Activated gamma-delta T cell (primary cell): ENCODE measurements around the gene FGF1.

Experiments used
- DNase-seq: peaks from one replicate; lab custom pipeline; 2025; lab: John Stamatoyannopoulos, UW

Gene FGF1

DNA sequence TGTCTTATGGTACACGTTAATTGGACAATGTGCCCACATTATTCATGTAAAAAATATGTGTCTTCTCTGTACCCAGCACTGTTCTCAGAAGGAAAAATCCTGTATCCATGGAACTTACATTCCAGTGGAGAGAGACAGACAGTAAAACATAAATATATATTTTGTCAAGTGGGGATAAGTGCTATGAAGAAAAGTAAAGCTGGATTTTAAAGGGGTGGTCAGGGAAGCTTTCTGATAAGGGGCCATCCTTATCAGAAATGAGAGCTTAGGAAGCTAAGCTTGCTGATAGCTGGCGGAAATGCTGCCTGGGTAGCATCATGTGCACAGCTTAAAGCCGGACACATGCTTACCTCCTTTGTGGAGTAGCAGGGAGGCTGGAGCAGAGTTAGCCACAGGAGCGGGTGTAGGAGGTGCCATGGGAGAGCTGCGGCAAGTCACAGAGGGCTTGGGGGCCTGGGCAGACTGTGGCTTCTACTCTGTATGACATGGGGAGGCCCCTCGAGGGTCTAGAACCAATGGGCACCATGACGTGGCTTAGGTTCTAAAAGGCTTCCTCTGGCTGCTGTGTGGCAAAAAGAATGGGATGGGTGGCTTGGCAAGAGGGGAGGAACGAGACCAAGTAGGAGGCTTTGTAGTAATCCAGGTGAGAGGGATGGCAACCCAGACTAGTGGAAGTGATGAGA lies 141.7 kb downstream of the FGF1 start:
- DNase-seq = no peak

DNA sequence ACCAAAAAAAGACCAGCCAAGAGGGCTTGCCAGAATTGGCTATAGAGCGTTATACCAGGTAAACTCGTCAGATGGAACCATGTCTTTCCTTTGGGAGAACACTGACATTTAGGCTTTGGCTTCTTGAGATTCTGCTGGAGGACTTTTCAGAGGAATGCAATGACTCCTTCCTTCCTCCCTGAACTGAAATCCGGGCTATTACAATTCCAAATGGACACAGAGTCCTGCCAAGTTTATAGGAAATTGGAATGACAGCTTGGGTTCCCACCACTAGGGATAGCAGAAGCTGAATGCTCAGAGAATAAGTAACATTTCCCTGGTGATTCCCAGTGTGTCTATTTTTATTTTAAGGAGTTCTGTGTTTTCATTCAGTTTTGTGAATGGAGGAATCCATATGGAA lies 143.0 kb downstream of the FGF1 start:
- DNase-seq = no peak
